Endothelial cell of umbilical vein (primary cell): ENCODE data around the gene PTF1A. TPM values are rescaled to one million over a fixed set of nuclear protein-coding genes. Genes with fewer than 3 reads are reported as not detected.
A peak's percentile ranks its signal among the peaks of the same experiment; 100 is the strongest.

ENCODE experiments used
- BruUV-seq: library from RNA; stranded (reverse); fragments of 400-500 nt; replicated peaks from 2 replicates; lab custom pipeline; 2021; lab: Mats Ljungman, UMichigan
- CTCF ChIA-PET: fragments of 300-600, 350-600 bp; sonication (Branson Sonifier 250); formaldehyde crosslinking; loops from one replicate; lab custom pipeline; 2021; ENCODE audit warnings: antibody characterized with exemption, inconsistent platforms; lab: Charles Lee
- POLR2A ChIA-PET: fragments of 300-600, 350-600 bp; sonication (Branson Sonifier 250); formaldehyde crosslinking; loops from one replicate; lab custom pipeline; 2021; ENCODE audit warnings: antibody characterized with exemption, inconsistent platforms; lab: Charles Lee
- DNase-seq: peaks from one replicate; pipeline ENCODE4 v3.0.0-alpha.2; 2011; ENCODE audit warnings: low read depth, low spot score
- FAIRE-seq: peaks from 2 replicates; lab custom pipeline; 2011; peaks lifted over from hg19 to GRCh38; lab: Jason Lieb, UNC
- H2AFZ ChIP-seq: 2 replicates; pipeline ENCODE4 v1.6.0; 2012; ENCODE audit warnings: low read depth, low read length, control low read depth, inconsistent platforms
- H3K27ac ChIP-seq: 2 replicates; pipeline ENCODE4 v1.5.1; 2011; ENCODE audit warnings: low read depth, mild to moderate bottlenecking, control low read depth, low read length, moderate library complexity; ENCODE audit not compliant: insufficient read depth
- H3K27me3 ChIP-seq, 2 experiments: 2 replicates each; pipeline versions ENCODE4 v1.6.0 to v1.6.1; 2011; ENCODE audit warnings: low read length in 2 of 2, mixed read lengths in 1 of 2; ENCODE audit not compliant: control insufficient read depth in 2 of 2, insufficient read depth in 2 of 2
- H3K36me3 ChIP-seq, 2 experiments: 2 replicates in 1 of 2; 3 replicates in 1 of 2; pipeline ENCODE4 v1.5.1; 2011; ENCODE audit warnings: low read length in 2 of 2, mild to moderate bottlenecking in 1 of 2, moderate library complexity in 1 of 2; ENCODE audit not compliant: control insufficient read depth in 2 of 2, insufficient read depth in 2 of 2; ENCODE audit errors: extremely low read depth in 1 of 2
- H3K4me1 ChIP-seq: 3 replicates; pipeline ENCODE4 v1.5.1; 2011; ENCODE audit warnings: mild to moderate bottlenecking, low read length; ENCODE audit not compliant: control insufficient read depth, insufficient read depth; ENCODE audit errors: extremely low read depth
- H3K4me2 ChIP-seq: 2 replicates; pipeline ENCODE4 v1.6.1; 2011; ENCODE audit warnings: low read length, control low read depth, mixed read lengths; ENCODE audit not compliant: insufficient read depth
- H3K4me3 ChIP-seq, 3 experiments: fragments of 200-600 bp in 1 of 3; sonication (generic), shearing (Covaris generic) in 1 of 3; replicated peaks in 1 of 3; 2 replicates each; pipeline ENCODE4 v1.5.1; 2011 to 2016; ENCODE audit warnings: control low read depth in 3 of 3, low read length in 3 of 3, mild to moderate bottlenecking in 2 of 3, inconsistent platforms in 1 of 3, low read depth in 1 of 3, moderate library complexity in 1 of 3; ENCODE audit not compliant: insufficient read depth in 1 of 3
- H3K79me2 ChIP-seq: 2 replicates; pipeline ENCODE4 v1.6.0; 2012; ENCODE audit warnings: low read length, inconsistent platforms; ENCODE audit not compliant: control insufficient read depth, insufficient read depth
- H3K9ac ChIP-seq: replicated peaks from 2 replicates; pipeline ENCODE3; 2011; ENCODE audit warnings: low read length, control low read depth; ENCODE audit not compliant: insufficient read depth; ENCODE audit errors: extremely low read depth
- H3K9me1 ChIP-seq: replicated peaks from 3 replicates; pipeline ENCODE4 v1.6.0; 2011; ENCODE audit warnings: mild to moderate bottlenecking, low read length; ENCODE audit not compliant: control insufficient read depth, insufficient read depth; ENCODE audit errors: extremely low read depth
- H3K9me3 ChIP-seq: replicated peaks from 2 replicates; pipeline ENCODE4 v1.5.1; 2012; ENCODE audit warnings: low read length, inconsistent platforms; ENCODE audit not compliant: control insufficient read depth, insufficient read depth
- H4K20me1 ChIP-seq: replicated peaks from 2 replicates; pipeline ENCODE3; 2011; ENCODE audit warnings: mild to moderate bottlenecking, low read length; ENCODE audit not compliant: control insufficient read depth, insufficient read depth; ENCODE audit errors: extremely low read depth
- EZH2 ChIP-seq: IDR thresholded peaks from 2 replicates; pipeline ENCODE4 v1.6.1; 2012; ENCODE audit warnings: borderline replicate concordance, low read depth, mild to moderate bottlenecking, moderate library complexity, low read length, inconsistent platforms; ENCODE audit not compliant: severe bottlenecking
- GATA2 ChIP-seq: IDR thresholded peaks from 2 replicates; pipeline ENCODE4 v1.7.0; 2011; ENCODE audit warnings: low read depth, mild to moderate bottlenecking, moderate library complexity, mixed read lengths, low read length; ENCODE audit not compliant: insufficient read length, insufficient read depth
- JUN ChIP-seq: IDR thresholded peaks from 2 replicates; pipeline ENCODE4 v1.6.1; 2011; ENCODE audit warnings: borderline replicate concordance, low read depth; ENCODE audit not compliant: insufficient read length, insufficient read depth
- MYC ChIP-seq: IDR thresholded peaks from one replicate; pipeline ENCODE4 v1.6.1; 2011; ENCODE audit warnings: mild to moderate bottlenecking, low read depth, low read length
- dilution Hi-C: fragments of 300-500 bp; cut with MboI; formaldehyde crosslinking; loops from one replicate; pipeline ENCODE4 v1.15.0; 2019; ENCODE audit warnings: low sequenced_read_pairs; ENCODE audit not compliant: extremely low pct_ligation_motif_present
- intact Hi-C: fragments of 100-400 bp; cut with micrococcal nuclease; formaldehyde crosslinking; loops from one replicate; pipeline ENCODE4 v1.10.0; 2022
- polyA plus RNA-seq, 4 experiments: library from polyadenylated mRNA; depleted of rRNA in 3 of 4; stranded (reverse) in 3 of 4; unstranded in 1 of 4; fragments of >200 nt; gene quantifications; 2 replicates each; pipeline versions ENCODE4 v1.2.1 to v1.2.3, GENCODE V29; 2011 to 2012; ENCODE audit warnings: missing spikeins in 1 of 4
- total RNA-seq: library from RNA; stranded (reverse); gene quantifications from 2 replicates; pipeline ENCODE4 v1.2.3, GENCODE V29; 2021

Gene PTF1A
- total and polyA plus RNA-seq, 2 donors (not counting 3 experiments of a cell fraction or from before 2014, with no cell fraction given): not detected

DNA sequence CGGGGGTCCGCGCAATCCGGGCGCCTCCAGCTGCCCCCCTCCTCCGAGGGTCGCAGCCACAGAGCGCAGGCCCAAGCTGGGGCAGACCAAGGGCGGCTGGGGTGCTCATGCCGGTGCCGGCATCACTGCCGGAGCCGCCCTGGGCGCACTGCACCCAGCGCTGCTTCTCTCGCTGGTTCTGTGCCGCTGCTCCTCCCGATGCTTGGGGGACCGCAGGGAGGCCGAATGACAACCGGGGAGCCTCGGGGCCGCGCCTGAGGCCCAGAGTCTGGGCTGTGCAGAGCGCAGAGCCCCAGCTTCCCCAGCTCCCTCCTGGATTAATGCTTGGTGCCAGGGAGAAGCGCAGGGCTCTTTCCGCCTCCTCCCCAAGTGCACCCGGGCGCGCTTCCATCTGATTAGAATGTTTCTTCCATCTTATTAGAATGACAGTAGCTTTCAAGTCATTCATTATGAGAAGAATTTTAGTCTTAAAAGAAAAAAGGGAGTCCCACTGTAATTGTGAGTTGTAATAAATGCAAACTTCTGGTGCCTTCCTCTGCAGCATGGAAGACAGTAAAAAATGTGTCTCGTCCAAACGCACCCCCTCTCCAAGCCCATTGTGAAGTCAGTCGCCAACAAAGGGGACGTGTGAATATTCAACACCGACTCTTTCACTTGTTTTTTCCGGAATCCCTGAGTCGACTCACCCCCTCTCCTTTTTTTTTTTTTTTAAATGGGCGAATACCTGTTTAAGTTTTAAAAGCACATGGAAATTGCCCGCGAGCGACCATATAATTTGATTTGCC, 19.5 kb upstream of the PTF1A start:
- Histone ChIP-seq H3K4me3 (no peak overlapping the region), H3K4me1 (no peaks in the 10 kb centered on the region), H3K9me3 (no peaks in the 10 kb centered on the region), H3K79me2 (no peaks in the 10 kb centered on the region), H3K27me3 (peaks cover 37 to 40% of the 10 kb centered on the region in 2 experiments), H3K36me3 (no peaks in the 10 kb centered on the region), H3K4me2 (no peak overlapping the region), H4K20me1 (no peaks in the 10 kb centered on the region), H3K27ac (no peak overlapping the region), H3K9me1 (no peaks in the 10 kb centered on the region), H2AFZ (no peak overlapping the region), H3K9ac (no peak overlapping the region)
- BruUV-seq: no TSS peak
- ChIA-PET CTCF (no interaction called here), POLR2A (no interaction called here)
- TF ChIP-seq JUN (no peak), EZH2 (peak; percentile 18)
- intact Hi-C loops (no loop called here), dilution Hi-C loops (no loop called here)
- DNase-seq (no peak), FAIRE-seq (no peak)

DNA sequence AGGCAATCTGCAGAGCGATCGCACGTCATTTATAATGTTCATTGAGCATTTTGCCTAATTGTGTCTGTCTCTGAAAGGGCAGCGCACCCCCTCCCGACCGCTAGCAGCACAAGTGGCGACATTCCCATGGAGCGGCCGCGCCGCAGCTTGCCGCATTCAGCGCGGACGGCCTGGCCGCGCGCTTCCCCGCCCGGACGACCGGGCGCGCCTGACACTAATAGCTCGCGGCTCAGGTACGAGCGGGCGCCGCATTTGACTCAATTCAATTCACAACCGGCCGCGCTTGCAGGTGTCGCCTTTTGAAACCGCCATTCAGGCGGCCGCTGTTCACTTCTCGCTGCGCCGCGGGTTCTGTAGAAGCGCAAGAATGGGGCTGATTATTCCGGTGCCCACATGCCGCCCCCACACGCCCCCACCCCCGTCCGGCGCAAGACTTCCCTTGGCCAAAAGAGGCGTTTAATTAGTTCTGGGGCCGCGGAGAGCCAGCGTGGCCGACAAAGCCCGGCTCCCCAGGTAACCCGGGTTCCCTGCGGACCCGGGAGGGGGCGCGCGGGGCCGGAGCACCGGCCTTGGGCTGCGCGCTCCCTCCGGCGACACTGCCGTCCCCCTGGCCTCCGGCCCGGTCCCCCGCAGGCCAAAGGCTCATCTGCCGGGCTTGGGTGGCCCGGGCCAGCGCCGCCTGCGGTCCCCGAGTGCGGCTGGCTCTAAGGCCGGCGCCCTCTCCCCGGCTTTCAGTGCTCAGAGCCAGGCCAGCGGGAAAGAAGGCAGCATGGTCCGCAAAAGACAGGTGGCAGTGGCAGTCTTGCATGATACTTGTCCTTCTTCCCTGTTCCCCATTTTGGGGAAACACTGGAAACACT, 18.7 kb upstream of the PTF1A start:
- Histone ChIP-seq H3K27me3 (peaks cover 37 to 40% of the 10 kb centered on the region in 2 experiments), H3K9me1 (no peaks in the 10 kb centered on the region), H3K4me3 (no peak overlapping the region), H3K9me3 (no peaks in the 10 kb centered on the region), H3K36me3 (no peaks in the 10 kb centered on the region), H3K27ac (no peak overlapping the region), H3K9ac (no peak overlapping the region), H2AFZ (no peak overlapping the region), H3K4me1 (no peaks in the 10 kb centered on the region), H3K4me2 (no peak overlapping the region), H3K79me2 (no peaks in the 10 kb centered on the region), H4K20me1 (no peaks in the 10 kb centered on the region)
- POLR2A ChIA-PET: no interaction called here
- intact Hi-C loops (no loop called here), dilution Hi-C loops (no loop called here)
- BruUV-seq: no TSS peak
- TF ChIP-seq GATA2 (no peak), JUN (no peak), MYC (no peak)
- FAIRE-seq (no peak), DNase-seq (no peak)
- CTCF ChIA-PET: no interaction called here
